Activated CD8-positive, alpha-beta memory T cell treated with anti-CD3 and anti-CD28 coated beads for 1 hour (primary cell): Measurements from ENCODE around the gene GALNT18.

Experiments used
- DNase-seq, 2 donors: peaks; one replicate each; pipeline ENCODE4 v3.0.0-alpha.2; 2020; ENCODE audit warnings: low read depth in 1 of 2; ENCODE audit errors: extremely low read depth in 1 of 2

Gene GALNT18

GRCh38 chr11:11588891-11589290 is 32.9 kb downstream of the GALNT18 start:
- no peak for DNase-seq

- DNase-seq, result no peak
These were observed 33.6 kb downstream of the GALNT18 start for GRCh38 chr11:11588243-11588642.

DNA sequence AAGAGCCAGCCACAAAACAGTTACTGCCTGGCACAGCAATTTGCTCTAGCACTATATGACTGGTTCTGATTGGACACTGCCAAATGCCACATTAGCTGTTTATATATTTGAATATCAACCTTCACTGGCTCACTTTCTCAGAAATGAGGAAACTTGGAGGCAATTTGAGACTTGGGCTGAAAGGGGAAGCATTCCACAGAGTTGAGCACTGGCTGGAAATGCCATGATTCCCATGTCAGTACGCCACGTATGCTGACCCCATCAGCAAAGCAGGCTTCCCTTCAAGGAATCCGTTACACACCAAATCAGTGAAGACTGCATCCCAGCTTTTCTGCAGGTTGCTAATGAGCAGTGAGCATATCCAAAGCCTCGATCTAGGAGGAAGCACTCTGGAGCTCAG is 34.7 kb downstream of the GALNT18 start:
- DNase-seq, result no peak

DNA sequence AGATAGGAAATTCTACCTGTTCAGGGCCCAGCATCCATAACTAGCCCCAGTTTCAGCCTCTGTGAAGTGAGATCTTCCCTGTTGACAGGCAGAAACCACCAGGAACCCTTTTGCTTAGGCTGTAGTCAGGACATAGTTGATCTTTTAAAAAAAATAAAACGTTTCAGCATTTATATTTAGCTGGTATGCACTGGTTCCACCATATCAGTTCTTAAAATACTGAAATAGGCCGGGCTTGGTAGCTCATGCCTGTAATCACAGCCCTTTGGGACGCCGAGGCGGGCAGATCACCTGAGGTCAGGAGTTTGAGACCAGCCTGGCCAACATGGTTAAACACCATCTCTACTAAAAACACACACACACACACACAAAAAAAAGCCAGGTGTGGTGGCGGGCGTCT is 35.3 kb downstream of the GALNT18 start:
- no peak for DNase-seq

GRCh38 chr11:11584937-11585336 is 36.9 kb downstream of the GALNT18 start:
- no peak for DNase-seq

- no peak for DNase-seq
These were observed 37.3 kb downstream of the GALNT18 start for GRCh38 chr11:11584530-11584810.

DNA sequence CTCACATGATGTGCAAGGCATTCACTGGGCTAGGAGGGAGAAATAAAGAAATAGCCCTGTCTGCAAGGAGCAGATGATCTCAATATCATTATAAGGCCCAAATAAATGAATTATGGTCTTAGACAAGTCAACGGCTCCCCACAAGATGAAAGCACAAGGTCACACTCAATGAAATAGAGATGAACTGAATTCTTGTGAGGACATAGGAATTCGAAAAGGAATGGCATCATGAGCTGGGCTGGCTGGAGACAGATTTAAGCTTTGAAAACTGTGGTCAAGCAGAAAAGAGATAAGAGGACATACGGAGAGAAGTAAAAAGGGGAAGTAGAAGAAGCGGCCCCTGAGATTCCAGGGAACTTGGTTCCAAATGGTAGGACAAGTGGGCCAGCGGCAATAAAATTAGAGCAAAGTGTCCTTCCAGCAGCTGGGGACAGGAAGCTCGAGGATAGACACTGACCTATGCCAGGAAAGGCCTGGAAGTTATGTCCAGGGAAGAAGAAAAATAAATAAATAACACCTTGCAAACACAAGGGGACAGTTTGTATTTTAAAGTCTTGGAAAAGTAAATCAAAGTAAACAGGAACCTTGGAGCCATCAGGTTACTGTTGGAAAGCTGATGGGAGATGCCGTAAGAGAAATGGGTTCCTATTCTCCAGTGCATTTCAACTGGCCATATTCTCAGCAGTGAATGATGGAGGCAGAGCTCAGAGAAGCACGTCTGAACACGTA is 37.8 kb downstream of the GALNT18 start:
- DNase-seq, result no peak

DNA sequence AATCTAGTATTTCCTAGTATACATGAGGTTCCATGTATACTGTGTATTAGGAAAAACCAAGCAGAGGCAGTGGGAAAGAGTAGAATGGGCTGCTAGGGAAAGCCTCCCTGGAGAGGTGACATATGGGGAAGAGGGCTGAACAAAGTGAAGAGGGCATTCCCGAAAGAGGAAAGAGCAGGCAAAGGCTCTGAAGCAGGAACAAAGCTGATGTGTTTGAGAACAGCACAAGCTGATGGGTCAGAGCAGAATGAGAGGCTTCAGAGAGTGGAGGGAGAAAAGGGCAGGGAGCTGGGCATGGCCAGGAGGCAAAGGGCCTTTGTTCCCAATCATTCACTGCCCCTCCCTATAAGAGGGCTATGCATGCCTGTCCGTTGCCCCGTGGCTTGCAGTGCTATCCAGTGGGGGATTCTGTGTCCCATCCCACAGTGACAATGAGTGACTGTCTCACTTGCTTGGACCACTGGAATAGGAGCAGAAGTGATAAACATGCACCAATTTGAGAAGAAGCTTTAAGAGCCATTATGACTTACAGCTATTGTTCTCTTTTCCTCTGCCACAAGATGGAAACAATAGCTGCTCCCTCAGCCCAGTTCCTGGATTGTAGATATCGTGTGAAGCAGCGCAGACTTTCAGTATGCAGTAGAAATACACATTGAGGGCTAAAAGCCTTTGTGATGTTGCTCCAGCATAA is 39.6 kb downstream of the GALNT18 start:
- no peak for DNase-seq

- no peak for DNase-seq
These were observed 40.3 kb downstream of the GALNT18 start for GRCh38 chr11:11581481-11581880.

- DNase-seq, result no peak
These were observed 40.9 kb downstream of the GALNT18 start for GRCh38 chr11:11580841-11581411.

GRCh38 chr11:11580012-11580411 is 41.8 kb downstream of the GALNT18 start:
- no peak for DNase-seq

GRCh38 chr11:11579012-11579988 is 42.5 kb downstream of the GALNT18 start:
- no peak for DNase-seq

- DNase-seq, result no peak
These were observed 43.6 kb downstream of the GALNT18 start for GRCh38 chr11:11577932-11578911.

DNA sequence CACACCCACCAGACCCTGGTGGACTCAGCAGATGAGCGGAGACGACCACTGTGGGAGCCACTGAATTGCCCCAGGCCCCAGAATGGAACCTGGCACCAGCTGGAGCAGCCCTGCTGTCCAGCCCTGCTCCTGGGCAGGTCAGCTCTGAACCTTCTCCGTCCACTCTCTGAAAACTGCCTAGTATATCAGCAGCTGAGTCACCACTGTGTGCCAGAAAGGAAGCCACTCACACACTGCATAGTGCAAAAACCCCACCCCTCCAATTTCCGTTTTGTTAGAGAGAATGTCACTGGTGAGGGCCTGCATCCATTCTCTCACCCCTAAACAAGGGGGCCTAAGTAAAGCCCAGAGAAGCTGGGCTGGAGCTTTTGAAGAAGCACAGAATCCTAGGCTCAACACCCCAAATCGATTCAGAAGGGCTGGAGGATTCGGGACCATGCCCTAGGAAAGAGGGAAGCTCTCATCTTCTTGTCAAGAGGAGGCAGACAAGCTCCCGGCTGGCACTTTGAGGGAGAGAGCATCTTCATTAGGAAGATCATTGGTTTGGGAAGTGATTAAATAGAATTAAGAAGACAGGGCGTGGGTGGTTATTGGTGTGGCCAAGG is 44.5 kb downstream of the GALNT18 start:
- DNase-seq, result no peak

DNA sequence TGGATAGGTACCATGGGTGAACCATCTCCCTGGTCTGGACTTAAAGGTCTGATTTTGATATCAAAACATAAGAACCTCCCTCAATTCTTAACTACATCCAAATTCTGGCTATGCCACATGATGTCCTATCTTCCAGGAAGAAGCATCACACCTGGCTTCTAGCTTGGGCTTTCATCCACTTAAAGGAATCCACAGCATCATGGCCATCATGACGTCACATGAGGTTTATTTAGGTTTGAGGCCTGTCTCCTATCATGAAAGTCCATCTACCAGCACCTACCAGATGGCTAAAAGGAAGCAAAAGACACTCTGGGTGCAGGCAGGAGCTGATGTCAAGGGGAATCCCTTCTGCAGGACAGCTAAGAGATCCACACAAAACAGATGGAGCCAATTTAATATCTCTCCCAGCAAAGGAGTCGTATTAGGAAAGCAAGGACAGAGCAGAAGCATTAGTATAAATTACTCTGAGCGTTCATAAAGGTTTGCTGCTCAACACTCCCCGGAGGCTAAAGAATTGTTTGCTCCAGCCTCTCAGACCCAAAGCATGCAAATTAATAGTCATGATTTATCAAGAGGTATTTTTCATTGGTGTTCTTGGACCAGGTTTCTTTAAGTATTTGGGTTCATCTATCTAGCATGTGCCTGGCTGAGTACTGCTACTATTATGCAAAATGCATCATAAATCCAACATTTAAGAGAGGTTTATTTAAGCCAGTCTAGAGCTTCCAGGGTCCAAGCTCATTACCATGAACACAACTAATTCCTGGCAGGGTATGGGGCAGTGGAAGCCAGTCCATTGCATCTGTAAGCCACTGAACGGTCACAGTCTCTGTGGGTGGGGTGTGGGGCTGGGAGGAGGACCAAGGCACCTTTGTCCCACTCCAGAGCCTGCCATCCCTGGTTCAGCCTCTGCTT is 47.2 kb downstream of the GALNT18 start:
- no peak for DNase-seq

DNA sequence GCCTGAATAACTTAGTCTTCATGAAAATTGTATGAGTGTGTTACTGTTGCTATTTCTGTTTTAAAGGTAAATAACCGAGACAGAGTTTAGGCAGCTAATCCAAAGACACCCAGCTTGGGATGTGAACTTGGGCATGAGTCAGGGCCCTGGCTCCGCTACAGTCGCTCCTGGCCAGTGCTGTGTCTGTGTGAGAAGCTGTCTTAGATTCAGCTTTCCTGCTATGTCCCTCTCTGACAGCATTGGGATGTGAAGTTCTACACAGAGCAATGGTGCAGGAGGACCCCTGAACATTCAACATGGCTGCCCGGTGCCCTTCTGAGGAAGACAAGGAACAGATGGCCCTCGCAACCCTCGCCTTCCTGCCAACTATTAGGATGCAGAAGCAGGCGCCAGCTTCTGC is 49.4 kb downstream of the GALNT18 start:
- no peak for DNase-seq

- no peak for DNase-seq
These were observed 49.9 kb downstream of the GALNT18 start for GRCh38 chr11:11571893-11572292.

DNA sequence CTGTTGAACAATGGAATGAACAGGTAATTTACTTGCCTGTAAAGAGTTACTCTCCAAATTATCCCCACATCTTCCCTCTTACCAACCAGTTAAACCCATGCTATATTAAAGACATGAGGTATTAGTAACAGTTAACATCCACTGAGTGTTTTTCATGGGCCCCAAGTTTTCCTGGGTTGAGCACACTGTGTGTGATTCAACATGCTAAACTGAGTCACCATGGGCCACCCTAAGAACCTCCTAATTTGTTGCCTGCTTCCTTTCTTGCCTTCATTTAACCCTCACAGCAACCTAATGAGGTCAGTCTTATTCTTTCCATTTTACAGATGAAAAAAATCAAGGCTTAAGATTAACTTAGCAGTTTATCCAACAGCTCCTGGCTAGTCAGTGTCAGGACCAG is 51.0 kb downstream of the GALNT18 start:
- no peak for DNase-seq
